GM12864 (cell line): Measurements from ENCODE around the gene GKN1.

Experiments used
- DNase-seq: peaks from one replicate; pipeline ENCODE4 v3.0.0-alpha.2; 2011; ENCODE audit warnings: low read depth
- H3K4me3 ChIP-seq: 2 replicates; pipeline ENCODE4 v1.5.1; 2011; ENCODE audit warnings: mild to moderate bottlenecking, low read depth, low read length, control low read depth
- TF ChIP-seq, protein P1 (sequence below): IDR thresholded peaks from 2 replicates; pipeline ENCODE4 v1.5.1; 2011; ENCODE audit warnings: low read depth, mild to moderate bottlenecking, moderate library complexity, low read length, control low read depth, inconsistent platforms; ENCODE audit errors: missing control alignments

The GKN1 gene, protein sequence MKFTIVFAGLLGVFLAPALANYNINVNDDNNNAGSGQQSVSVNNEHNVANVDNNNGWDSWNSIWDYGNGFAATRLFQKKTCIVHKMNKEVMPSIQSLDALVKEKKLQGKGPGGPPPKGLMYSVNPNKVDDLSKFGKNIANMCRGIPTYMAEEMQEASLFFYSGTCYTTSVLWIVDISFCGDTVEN

DNA sequence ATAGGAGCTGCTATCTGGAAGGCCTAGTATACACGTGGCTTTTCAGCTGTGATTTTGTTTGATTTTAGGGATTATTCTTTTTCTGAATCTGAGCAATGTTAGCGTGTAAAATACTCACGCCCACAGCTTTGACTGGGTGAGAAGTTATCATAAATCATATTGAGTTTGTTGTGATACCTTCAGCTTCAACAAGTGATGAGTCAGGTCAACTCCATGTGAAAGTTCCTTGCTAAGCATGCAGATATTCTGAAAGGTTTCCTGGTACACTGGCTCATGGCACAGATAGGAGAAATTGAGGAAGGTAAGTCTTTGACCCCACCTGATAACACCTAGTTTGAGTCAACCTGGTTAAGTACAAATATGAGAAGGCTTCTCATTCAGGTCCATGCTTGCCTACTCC is at the start of gene GKN1:
Gene GKN1 (plus strand): TSS at position 386 of the 400 bp plus-strand sequence. CDS start 42 bp downstream, outside the sequence.
- TF ChIP-seq, protein P1, sequence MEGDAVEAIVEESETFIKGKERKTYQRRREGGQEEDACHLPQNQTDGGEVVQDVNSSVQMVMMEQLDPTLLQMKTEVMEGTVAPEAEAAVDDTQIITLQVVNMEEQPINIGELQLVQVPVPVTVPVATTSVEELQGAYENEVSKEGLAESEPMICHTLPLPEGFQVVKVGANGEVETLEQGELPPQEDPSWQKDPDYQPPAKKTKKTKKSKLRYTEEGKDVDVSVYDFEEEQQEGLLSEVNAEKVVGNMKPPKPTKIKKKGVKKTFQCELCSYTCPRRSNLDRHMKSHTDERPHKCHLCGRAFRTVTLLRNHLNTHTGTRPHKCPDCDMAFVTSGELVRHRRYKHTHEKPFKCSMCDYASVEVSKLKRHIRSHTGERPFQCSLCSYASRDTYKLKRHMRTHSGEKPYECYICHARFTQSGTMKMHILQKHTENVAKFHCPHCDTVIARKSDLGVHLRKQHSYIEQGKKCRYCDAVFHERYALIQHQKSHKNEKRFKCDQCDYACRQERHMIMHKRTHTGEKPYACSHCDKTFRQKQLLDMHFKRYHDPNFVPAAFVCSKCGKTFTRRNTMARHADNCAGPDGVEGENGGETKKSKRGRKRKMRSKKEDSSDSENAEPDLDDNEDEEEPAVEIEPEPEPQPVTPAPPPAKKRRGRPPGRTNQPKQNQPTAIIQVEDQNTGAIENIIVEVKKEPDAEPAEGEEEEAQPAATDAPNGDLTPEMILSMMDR, result no peak
- no peak for DNase-seq
- H3K4me3 ChIP-seq, result no peak within 1 kb of the TSS

DNA sequence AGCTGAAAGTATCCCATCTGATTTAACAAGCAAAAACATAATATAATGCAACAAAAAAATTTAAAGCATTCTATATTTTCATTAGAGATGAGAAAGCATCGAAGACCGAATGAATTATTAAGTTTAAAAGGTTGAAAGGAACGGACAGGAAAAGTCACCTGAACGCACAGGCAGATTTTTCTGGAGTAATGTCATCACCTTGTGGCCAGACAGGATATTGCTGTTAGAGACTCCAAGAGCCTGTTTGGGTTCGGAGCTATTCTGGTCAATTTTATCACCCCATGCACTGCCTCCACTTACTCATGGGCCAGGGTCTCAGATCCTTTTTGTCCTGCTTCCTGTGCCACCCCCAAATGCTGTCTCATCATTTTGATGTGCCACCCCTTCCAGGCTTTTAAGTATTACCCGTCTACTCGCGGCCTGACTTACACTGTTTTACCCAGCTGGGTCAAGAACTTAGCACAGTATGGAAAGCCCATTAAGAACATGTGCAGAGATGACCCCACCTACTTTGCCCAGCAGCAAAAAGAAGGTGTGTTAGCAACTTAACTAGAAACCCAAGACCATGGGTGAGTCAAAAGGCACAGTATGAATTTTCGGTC is 49.0 kb upstream of the GKN1 start:
- TF ChIP-seq, protein P1, result peak; percentile 99
- no peak overlapping the region for H3K4me3 ChIP-seq
- DNase-seq, result peak; percentile 25

DNA sequence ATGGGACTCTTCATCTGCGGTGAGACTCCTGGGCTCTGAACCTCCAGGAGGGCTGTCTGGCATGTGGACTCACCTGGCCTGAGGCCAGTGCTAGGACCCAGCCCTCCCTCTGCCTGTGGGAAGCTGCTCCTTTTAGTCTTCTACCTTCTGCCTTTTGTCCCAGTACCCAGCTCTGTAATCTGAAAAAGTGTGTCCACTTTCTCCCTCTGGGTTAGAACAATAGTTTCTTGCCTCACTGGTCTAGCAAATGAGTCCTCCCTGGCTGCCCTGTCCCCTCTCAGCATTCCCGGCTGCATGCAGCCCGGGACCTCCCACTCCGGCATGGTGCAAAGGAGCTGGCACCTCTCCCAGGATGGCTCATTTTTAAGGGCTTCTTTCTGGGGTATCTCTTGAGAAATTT is 47.6 kb upstream of the GKN1 start:
- no peak overlapping the region for H3K4me3 ChIP-seq
- TF ChIP-seq, protein P1, result no peak
- DNase-seq, result no peak

DNA sequence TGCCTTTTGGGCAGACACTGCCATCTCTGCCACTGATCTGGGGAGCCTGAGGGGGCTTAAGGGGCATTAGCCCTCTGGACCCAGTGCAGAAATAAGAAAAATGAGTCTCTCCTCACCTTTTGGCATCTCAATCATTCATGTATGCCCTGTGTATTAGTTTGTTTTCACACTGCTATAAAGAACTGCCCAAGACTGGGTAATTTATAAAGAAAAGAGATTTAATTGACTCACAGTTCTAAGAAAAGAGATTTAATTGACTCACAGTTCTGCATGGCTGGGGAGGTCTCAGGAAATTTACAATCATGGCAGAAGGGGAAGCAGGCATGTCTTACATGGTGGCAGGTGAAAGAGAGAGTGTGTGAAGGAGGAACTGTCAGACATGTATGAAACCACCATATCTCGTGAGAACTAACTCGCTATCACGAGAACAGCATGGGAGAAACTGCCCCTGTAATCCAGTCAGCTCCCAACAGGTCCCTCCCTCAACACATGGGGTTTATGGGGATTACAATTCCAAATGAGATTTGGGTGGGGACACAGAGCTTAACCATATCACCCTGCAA is 43.2 kb upstream of the GKN1 start:
- H3K4me3 ChIP-seq, result no peak overlapping the region
- TF ChIP-seq, protein P1, result no peak
- no peak for DNase-seq

DNA sequence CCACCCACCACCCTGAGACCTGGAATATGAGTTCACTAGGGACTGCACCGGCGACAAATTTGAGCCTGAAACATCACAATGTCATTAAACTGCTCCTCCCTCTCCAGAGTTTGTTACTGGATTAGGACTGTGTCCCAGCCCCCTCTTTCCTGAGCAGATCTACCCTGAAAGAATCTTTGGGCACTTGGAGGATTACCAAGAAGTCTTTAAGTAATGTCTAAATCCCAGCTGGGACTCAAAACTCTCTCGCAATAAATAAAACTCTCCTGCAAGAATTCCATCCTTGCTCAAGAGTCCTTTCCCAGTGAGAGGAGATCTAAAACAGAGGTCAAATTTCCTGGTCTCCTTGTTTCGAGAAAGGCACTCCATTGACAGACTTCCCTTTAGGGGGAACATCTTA is 42.6 kb upstream of the GKN1 start:
- TF ChIP-seq, protein P1, result no peak
- no peak overlapping the region for H3K4me3 ChIP-seq
- DNase-seq, result no peak

DNA sequence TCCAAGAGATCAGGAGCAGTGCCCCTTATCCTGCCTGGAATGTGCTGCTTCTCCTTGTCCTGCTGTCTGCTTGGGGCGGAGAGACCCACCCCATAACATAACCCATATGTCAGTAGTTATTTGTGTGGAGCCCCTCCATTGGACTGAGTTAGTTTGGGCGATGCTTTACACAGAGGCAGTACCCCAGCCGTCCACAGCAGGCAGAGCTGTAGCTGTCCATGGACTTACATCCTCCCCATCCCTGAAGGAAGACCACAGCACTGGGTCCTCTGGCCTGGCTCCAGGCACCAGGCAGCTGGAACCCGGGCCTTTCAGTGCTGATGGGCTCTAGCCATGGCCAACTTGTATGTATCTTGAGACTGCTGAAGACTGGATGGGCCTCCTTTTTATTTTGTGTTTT is 42.0 kb upstream of the GKN1 start:
- TF ChIP-seq, protein P1, result no peak
- H3K4me3 ChIP-seq, result no peak overlapping the region
- DNase-seq, result no peak
